ENCODE results near the gene CHST3.

Gene CHST3

GRCh38 chr10:72035252-72035887 lies 71.2 kb downstream of the CHST3 start:
- DNase-seq: no peak

DNA sequence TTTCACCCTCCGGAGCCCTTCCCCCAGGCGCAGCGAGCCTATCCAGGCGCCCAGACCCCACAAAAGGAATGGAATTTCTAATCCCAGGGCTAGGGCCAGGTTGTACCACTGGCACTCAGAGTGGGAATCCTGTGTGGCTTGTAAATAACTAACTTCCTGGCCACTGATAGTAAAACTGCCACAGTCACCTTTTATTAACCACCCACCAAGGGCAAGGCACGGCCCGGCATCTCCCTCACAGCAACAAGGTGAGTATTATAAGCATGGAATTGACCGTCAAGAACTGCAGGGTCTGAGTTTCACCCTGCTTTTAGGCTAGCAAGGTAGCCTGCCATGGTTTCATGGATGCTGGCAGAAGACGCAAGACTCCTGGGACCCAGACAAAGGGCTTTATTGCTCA lies 73.1 kb downstream of the CHST3 start:
- no peak for DNase-seq

- DNase-seq: no peak
These were observed 73.6 kb downstream of the CHST3 start for GRCh38 chr10:72037811-72038210.

- DNase-seq: no peak
These were observed 74.3 kb downstream of the CHST3 start for GRCh38 chr10:72038458-72039001.

DNA sequence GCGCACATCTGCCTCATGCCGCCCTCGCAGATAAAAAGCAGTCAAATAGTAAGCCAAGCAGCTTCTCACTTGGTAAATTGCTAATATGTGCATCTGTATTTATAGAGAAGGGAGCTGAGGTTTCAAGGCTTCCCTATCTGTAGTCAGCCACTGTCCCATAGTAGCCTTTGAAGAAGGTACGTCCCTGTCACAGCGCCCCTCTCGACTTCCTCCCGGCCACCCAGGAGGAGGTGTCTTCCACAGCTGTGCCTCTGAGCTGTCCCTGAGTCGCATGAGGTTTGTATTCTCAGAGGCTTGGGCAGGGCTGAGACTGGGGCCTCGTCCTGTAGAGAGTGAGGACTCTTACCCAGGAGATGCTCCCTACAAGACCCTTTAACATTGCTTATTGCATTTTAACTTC lies 75.2 kb downstream of the CHST3 start:
- DNase-seq: no peak

DNA sequence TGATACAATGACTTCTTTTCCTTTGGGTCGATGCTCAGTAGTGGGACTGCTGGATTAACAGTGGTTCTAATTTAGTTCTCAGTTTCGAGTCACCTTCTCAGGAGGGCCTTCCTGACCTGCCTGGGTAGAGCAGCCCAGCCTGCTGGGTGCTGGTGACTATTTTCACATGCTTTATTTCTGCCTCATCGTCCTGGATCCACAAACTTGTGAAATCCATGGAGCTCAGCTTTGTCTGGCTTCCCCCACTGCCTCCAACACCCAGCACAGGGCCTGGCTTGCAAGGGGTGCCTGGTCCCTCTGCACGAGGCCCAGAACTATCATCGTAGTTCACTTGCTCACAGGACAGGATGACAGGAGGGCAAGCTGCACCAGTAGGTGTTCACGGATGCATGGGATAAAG lies 77.3 kb downstream of the CHST3 start:
- DNase-seq: no peak

DNA sequence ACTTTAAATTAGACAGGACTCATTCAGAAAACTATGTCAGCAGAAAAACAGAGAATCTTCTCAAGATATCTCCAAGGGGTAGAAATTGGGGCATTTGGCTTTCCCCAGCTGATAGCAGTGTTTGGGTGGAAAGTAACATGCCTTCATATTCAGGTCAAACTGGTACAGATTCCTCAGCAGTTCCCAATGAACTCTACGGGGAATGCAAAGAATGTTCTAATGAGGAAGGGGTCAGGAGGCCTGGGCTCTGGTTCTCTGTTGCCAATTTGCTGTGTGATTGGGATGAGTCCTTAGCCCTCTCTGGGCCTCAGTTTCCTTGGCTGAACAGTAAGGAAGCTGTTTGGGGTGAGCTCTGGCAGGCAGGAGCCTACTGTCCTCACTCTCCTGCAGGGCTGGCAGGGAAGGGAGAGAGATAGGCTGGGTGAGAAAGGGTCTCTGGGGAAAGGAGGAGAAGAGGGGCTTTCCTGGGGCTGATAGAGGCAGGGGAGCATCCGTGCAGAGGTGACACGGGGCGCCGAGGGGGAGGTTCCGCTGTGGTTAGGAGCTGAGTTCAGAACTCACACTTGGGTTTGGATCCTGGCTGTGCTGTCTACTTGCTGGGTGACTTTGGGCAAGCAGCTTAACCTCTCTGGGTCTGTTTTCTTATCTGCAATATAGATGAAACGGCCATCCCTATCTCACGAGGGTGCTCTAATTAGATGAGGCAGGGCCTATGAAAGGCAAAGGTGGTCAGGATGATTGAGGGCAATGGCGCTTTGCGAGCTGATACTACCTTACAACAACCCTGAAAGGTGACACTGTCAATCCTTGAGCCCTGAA lies 79.0 kb downstream of the CHST3 start:
- no peak for DNase-seq

DNA sequence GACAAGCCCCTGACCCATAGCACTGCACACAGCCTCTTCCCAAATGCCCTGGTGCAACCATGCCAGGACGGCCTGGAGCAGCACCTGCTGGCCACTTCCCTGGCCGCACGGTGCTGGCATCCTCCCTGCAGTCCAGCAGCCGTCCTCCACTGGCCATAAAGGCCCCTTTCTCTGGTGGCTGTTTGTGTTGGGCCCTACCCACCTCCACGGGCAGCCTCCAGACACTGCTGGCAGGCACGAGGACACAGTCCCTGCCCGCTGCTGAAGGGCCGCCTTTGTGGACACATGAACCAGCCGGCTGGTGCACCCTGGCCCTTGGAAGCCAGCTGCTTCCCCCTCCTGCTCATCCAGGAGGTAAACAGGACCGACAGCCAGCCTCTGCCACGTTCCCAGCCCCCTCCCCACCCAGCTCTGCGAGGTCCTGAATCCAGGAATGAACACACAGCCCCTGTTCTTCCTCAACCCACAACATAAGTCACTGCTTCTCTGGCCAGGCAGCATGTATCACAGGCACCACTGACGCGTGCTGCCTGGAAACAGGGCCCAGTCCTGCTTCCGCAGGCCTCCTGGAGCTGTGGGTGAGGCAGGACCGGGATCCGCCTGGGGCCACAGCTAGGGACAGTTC lies 80.3 kb downstream of the CHST3 start:
- no peak for DNase-seq

DNA sequence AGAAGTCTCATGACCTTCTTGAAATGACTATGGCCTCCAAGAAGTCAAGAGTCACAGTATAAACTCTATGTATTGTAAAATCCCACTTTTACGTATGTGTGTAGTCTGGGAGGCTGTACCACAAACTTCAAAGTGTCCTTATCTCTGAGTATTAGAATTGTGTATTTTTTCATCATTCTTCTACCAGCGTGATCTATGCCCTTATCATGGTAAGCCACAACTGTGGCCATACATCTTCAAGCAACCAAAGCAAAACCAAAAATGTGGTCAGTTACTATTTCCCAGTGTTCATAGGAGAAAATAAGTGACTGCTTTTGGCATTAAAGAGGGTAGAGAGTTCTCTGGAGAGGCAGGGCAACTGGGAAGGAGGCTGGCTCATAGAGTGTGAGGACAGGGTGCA lies 81.4 kb downstream of the CHST3 start:
- no peak for DNase-seq

- DNase-seq: peak; percentile 79
These were observed 84.4 kb downstream of the CHST3 start for GRCh38 chr10:72048450-72049124.

GRCh38 chr10:72049472-72049871 lies 85.3 kb downstream of the CHST3 start:
- no peak for DNase-seq

DNA sequence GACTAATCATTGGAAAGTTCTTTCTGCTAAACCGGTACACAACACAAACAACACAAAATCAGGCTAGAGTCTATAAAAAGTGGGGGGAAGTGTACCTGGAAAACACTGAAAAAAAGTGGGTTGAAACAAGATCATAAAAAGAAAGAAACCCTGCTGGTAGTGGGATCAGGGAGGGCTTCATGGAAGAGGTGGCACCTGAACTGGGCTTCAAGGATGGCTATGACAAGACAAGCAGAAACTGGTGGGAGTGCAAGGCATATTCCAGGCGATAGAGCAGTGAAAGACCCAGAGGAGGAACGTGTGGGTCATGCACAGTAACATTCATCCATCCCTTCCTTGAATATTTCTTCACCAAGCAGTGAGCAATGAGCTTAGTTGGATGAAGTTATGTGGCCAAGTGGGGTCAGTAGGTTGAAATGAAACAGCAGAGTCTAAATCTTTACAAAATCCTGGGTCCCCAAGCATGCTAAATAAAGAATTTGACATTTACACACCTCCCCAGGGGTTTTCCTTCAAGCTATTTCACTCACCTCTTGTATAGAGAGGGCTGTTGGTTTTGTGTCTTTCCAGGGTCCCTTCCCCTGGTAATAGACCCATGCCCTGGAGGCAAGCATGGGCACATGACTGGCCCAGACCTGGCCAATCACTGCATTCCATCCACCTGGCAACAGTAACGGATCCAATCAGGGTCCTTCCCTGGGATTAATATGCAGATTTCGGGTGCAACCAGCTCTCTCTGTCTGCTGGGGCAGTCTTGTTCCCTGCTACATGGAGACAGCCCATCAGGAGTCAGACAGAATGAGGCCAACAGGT lies 86.0 kb downstream of the CHST3 start:
- no peak for DNase-seq

GRCh38 chr10:72050873-72051272 lies 86.7 kb downstream of the CHST3 start:
- DNase-seq: no peak

GRCh38 chr10:72053690-72054089 lies 89.5 kb downstream of the CHST3 start:
- no peak for DNase-seq

DNA sequence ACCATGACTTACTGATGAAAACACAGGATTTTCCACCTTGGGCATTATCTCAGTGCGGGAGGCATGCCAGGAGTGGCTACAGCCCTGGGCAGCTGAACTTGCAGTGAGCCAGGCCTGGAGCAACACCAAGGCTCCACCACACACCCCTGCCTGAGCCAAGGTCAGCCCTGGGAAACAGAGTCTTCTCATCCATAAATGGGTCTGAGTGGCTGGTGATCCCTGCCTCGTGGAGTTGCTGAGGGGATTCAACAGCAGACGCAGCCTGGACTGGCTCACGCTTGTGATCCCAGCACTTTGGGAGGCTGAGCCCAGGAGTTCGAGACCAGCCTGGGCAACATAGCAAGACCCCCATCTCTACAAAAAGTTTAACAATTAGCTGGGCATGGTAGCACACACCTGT lies 91.9 kb downstream of the CHST3 start:
- no peak for DNase-seq

DNA sequence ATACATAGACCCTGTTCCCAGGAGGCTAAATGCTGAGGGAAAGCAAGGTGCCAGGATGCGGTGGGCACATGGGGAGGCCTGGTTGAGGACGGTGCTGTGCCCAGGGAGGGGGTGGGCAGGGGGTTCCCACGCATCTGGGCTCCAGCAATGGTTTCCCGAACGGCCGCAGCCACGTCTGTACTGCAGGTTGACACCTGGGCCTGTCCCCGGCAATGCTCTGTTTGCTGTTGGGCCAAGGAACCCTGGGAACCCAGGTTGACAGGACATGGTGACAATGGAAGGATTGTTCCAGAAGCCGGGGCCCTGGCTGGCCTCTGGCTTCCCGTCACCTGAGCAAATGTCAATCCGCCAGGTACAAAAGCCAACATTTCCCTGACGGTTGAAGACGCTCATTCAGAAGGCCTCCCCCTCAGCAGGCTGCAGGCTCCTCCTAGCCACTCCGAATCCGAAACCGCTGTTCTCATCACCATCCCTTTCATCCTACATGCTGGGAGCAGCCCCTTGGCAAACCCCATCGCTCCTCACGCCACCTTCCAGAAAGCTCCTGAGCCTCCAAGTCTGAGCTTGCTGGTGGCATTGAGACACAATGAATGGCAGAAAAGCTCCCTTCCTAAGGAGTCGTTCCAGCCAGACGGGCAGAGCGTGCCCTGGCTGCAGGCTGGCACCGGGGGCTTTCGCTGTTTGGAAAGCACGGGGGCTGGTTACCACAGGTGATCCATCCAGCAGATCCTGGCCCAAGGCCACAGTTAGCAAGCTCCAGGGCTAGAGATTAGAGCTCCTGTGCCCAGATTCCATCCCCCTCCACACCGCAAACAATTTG lies 92.9 kb downstream of the CHST3 start:
- no peak for DNase-seq

- no peak for DNase-seq
These were observed 94.2 kb downstream of the CHST3 start for GRCh38 chr10:72058347-72058898.

- no peak for DNase-seq
These were observed 95.0 kb downstream of the CHST3 start for GRCh38 chr10:72058989-72059842.

DNA sequence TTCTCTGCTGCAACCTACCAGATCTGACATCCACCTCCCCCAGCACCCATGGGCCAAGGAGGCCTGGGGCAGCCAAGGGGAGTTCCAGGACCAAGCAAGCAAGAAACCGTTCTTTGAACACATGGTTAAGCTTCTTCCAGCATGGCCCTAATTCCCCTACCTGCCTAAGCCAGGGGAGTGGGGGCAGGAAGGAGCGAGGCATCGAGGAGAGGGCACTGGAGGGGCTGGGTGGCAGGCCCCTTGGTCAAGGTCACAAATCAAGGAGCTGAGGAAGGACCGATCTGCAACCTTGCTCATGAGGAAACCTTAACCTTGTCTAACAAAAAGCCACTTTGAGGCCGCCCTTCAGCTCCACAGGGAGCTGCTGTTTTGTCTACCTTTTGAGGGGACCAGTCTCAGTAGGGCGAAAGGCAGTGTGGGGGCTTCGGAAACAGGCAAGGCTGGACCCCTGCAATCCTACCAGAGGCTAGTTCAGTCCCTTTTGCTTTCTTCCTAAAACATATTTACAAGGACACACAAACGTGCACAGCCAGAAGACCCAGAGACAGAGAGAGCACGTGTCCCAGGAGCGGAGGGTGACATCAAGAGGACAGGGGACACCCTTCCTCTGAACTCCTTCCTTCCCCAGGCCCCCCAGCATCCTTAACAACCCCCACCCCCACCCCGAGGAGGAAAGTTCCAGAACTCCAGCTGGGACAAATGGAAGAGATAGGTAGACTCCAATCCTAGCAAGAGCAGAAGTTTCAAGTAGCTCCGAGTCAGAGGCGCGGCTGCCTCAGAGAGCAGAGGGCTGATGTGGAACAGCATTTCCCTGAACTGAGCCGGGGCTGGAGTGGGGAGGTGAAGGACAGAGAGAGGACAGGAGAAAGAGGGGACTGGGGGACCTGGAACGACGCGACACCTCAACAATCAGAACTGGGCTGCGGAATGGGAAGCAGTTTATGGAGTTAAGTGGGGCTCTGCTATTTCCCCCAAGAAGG lies 95.9 kb downstream of the CHST3 start:
- no peak for DNase-seq

Measured in COR-L47 (cell line).